H1 (cell line): ENCODE data around the gene RASL10A. TPM values are rescaled to one million over a fixed set of nuclear protein-coding genes. Genes with fewer than 3 reads are reported as not detected.

Source experiments
- CTCF ChIA-PET: fragments of 300-600 bp; sonication (Branson Sonifier 250); formaldehyde crosslinking; loops from one replicate; lab custom pipeline; 2021; ENCODE audit not compliant: partially characterized antibody; lab: Charles Lee
- POLR2A ChIA-PET: fragments of 300-600 bp; sonication (Branson Sonifier 250); formaldehyde crosslinking; loops from one replicate; lab custom pipeline; 2021; ENCODE audit warnings: inconsistent platforms; ENCODE audit not compliant: partially characterized antibody; lab: Charles Lee
- DNase-seq, 2 experiments: peaks; one replicate each; pipeline versions ENCODE4 v3.0.0 to v3.0.0-alpha.2; 2010 to 2022; ENCODE audit warnings: low spot score in 2 of 2, low read depth in 1 of 2, mixed read lengths in 1 of 2
- FAIRE-seq: peaks from 2 replicates; lab custom pipeline; 2011; peaks lifted over from hg19 to GRCh38; lab: Jason Lieb, UNC
- H2AFZ ChIP-seq: 2 replicates; pipeline ENCODE4 v1.8.1; 2012; ENCODE audit warnings: low read length, inconsistent platforms
- H2AK5ac ChIP-seq: 2 replicates; pipeline ENCODE4 v1.6.1; 2013; ENCODE audit warnings: low read depth, low read length
- H2BK120ac ChIP-seq: replicated peaks from 2 replicates; pipeline ENCODE3; 2013; ENCODE audit warnings: low read depth, low read length, inconsistent platforms
- H2BK12ac ChIP-seq: 2 replicates; pipeline ENCODE4 v1.6.1; 2013; ENCODE audit warnings: low read depth, low read length
- H2BK15ac ChIP-seq: 2 replicates; pipeline ENCODE4 v1.6.1; 2013; ENCODE audit warnings: low read length
- H2BK20ac ChIP-seq: 2 replicates; pipeline ENCODE4 v1.6.1; 2013; ENCODE audit warnings: low read length
- H2BK5ac ChIP-seq: 2 replicates; pipeline ENCODE4 v1.6.1; 2013; ENCODE audit warnings: low read depth, low read length
- H3K14ac ChIP-seq: 2 replicates; pipeline ENCODE4 v1.6.1; 2013; ENCODE audit warnings: inconsistent platforms; ENCODE audit not compliant: insufficient read length
- H3K18ac ChIP-seq: 2 replicates; pipeline ENCODE4 v1.6.1; 2013; ENCODE audit warnings: low read length; ENCODE audit errors: extremely low read depth
- H3K23ac ChIP-seq: 2 replicates; pipeline ENCODE4 v1.6.1; 2013; ENCODE audit warnings: inconsistent platforms; ENCODE audit not compliant: insufficient read length
- H3K23me2 ChIP-seq: 2 replicates; pipeline ENCODE4 v1.6.1; 2013; ENCODE audit warnings: low read depth, low read length
- H3K27ac ChIP-seq: 2 replicates; pipeline ENCODE4 v1.6.1; 2011; ENCODE audit warnings: low read depth, low read length, inconsistent platforms
- H3K27me3 ChIP-seq, 4 experiments: replicated peaks in 1 of 4; 1 replicate in 1 of 4; 2 replicates in 3 of 4; pipeline versions ENCODE4 v1.6.1 to v1.8.1; 2011 to 2013; ENCODE audit warnings: low read length in 3 of 4, mild to moderate bottlenecking in 3 of 4, inconsistent platforms in 2 of 4, mixed read lengths in 2 of 4, moderate library complexity in 1 of 4; ENCODE audit not compliant: control insufficient read depth in 3 of 4, insufficient read depth in 3 of 4; ENCODE audit errors: extremely low read depth in 1 of 4
- H3K36me3 ChIP-seq, 4 experiments: 2 replicates each; pipeline versions ENCODE4 v1.6.1 to v1.8.1; 2011 to 2013; ENCODE audit warnings: mild to moderate bottlenecking in 4 of 4, low read length in 3 of 4, moderate library complexity in 2 of 4, control low read depth in 1 of 4, inconsistent platforms in 1 of 4; ENCODE audit not compliant: insufficient read depth in 4 of 4, control insufficient read depth in 2 of 4
- H3K4ac ChIP-seq: replicated peaks from 2 replicates; pipeline ENCODE3; 2013; ENCODE audit warnings: low read length, low read depth, mixed read lengths, inconsistent platforms; ENCODE audit not compliant: insufficient read length
- H3K4me1 ChIP-seq, 4 experiments: replicated peaks in 1 of 4; 1 replicate in 1 of 4; 2 replicates in 3 of 4; pipeline versions ENCODE4 v1.6.1 to v1.8.1; 2011 to 2013; ENCODE audit warnings: low read length in 3 of 4, inconsistent platforms in 2 of 4, mixed read lengths in 1 of 4; ENCODE audit not compliant: insufficient read depth in 4 of 4, control insufficient read depth in 3 of 4
- H3K4me2 ChIP-seq, 2 experiments: 2 replicates each; pipeline versions ENCODE4 v1.6.1 to v1.8.1; 2011 to 2013; ENCODE audit warnings: low read depth in 2 of 2, low read length in 2 of 2, control low read depth in 1 of 2, inconsistent platforms in 1 of 2, mild to moderate bottlenecking in 1 of 2; ENCODE audit not compliant: insufficient read depth in 1 of 2
- H3K4me3 ChIP-seq, 4 experiments: fragments of 200-600, 300-600 bp in 1 of 4; sonication (generic), shearing (Covaris generic), sonication (Bioruptor Twin) in 1 of 4; 2 replicates each; pipeline versions ENCODE4 v1.5.1 to v1.8.1; 2011 to 2016; ENCODE audit warnings: low read length in 4 of 4, low read depth in 3 of 4, control low read depth in 2 of 4, inconsistent platforms in 2 of 4, mild to moderate bottlenecking in 2 of 4, mixed read lengths in 1 of 4, moderate library complexity in 1 of 4; ENCODE audit not compliant: insufficient read depth in 2 of 4; ENCODE audit errors: extremely low read depth in 1 of 4
- H3K56ac ChIP-seq: replicated peaks from 2 replicates; pipeline ENCODE3; 2013; ENCODE audit warnings: low read depth, mild to moderate bottlenecking, mixed read lengths, low read length, inconsistent platforms; ENCODE audit not compliant: insufficient read length
- H3K79me1 ChIP-seq: 2 replicates; pipeline ENCODE4 v1.6.1; 2013; ENCODE audit warnings: low read depth, low read length, control low read depth
- H3K79me2 ChIP-seq, 2 experiments: 2 replicates each; pipeline versions ENCODE4 v1.6.1 to v1.8.1; 2012 to 2013; ENCODE audit warnings: low read length in 2 of 2, mild to moderate bottlenecking in 2 of 2, inconsistent platforms in 1 of 2; ENCODE audit not compliant: insufficient read depth in 2 of 2, control insufficient read depth in 1 of 2
- H3K9ac ChIP-seq, 4 experiments: replicated peaks in 1 of 4; 1 replicate in 1 of 4; 2 replicates in 3 of 4; pipeline versions ENCODE4 v1.6.1 to v1.8.1; 2011 to 2013; ENCODE audit warnings: low read depth in 3 of 4, low read length in 3 of 4, control low read depth in 2 of 4, mild to moderate bottlenecking in 2 of 4, moderate library complexity in 2 of 4, inconsistent platforms in 1 of 4; ENCODE audit errors: extremely low read depth in 1 of 4
- H3K9me3 ChIP-seq, 2 experiments: 2 replicates each; pipeline versions ENCODE4 v1.6.1 to v1.8.1; 2012 to 2013; ENCODE audit warnings: mild to moderate bottlenecking in 2 of 2, moderate library complexity in 2 of 2, control low read depth in 1 of 2, inconsistent platforms in 1 of 2, low read depth in 1 of 2, low read length in 1 of 2, mixed read lengths in 1 of 2; ENCODE audit not compliant: insufficient read depth in 2 of 2
- H4K20me1 ChIP-seq, 2 experiments: replicated peaks in 1 of 2; 2 replicates each; pipeline versions ENCODE3 to v1.8.1; 2011 to 2013; ENCODE audit warnings: inconsistent platforms in 2 of 2, low read length in 2 of 2, mild to moderate bottlenecking in 1 of 2; ENCODE audit not compliant: insufficient read depth in 2 of 2, control insufficient read depth in 1 of 2
- H4K5ac ChIP-seq: 2 replicates; pipeline ENCODE4 v1.6.1; 2013; ENCODE audit warnings: low read length, low read depth, mixed read lengths, inconsistent platforms; ENCODE audit not compliant: insufficient read length
- H4K8ac ChIP-seq: 2 replicates; pipeline ENCODE4 v1.8.0; 2013; ENCODE audit warnings: mild to moderate bottlenecking, moderate library complexity, low read length, inconsistent platforms; ENCODE audit not compliant: insufficient read depth; ENCODE audit errors: extremely low read depth
- H4K91ac ChIP-seq: replicated peaks from 2 replicates; pipeline ENCODE3; 2013; ENCODE audit warnings: low read length, mixed read lengths, inconsistent platforms; ENCODE audit not compliant: insufficient read length
- CTBP2 ChIP-seq: IDR thresholded peaks from 2 replicates; pipeline ENCODE4 v1.7.0; 2011; ENCODE audit warnings: borderline replicate concordance, mild to moderate bottlenecking, moderate library complexity, mixed read lengths, low read length; ENCODE audit not compliant: insufficient read depth, insufficient read length
- PHF8 ChIP-seq: fragments of 200-600 bp; sonication (generic); conservative IDR thresholded peaks from 2 replicates; pipeline ENCODE4 v1.7.1; 2012; ENCODE audit warnings: low read depth, mild to moderate bottlenecking, inconsistent platforms, low read length, moderate library complexity
- RXRA ChIP-seq: IDR thresholded peaks from 2 replicates; pipeline ENCODE4 v1.6.1; 2011; ENCODE audit warnings: low read depth, mild to moderate bottlenecking, low read length, moderate library complexity; ENCODE audit not compliant: insufficient read depth
- WGBS, 2 experiments: shearing (Covaris generic) in 1 of 2; methylation state at CpG; one replicate each; pipeline versions ENCODE4 v1.1.6 to v1.1.7; 2013 to 2015; ENCODE audit warnings: low lambda C conversion rate in 2 of 2, mixed read lengths in 2 of 2, inconsistent platforms in 1 of 2, low coverage in 1 of 2, missing lambda C conversion rate in 1 of 2; ENCODE audit not compliant: insufficient replicate concordance in 2 of 2, insufficient coverage in 1 of 2, insufficient read length in 1 of 2; ENCODE audit errors: extremely low coverage in 1 of 2, missing lambda C conversion rate in 1 of 2; 5-methylcytosine and 5-hydroxymethylcytosine counted together
- polyA plus RNA-seq, 7 experiments: library from polyadenylated mRNA; depleted of rRNA in 3 of 7; stranded (reverse) in 5 of 7; unstranded in 2 of 7; fragments of >200 nt in 5 of 7; fragments of 200-250 nt in 2 of 7; gene quantifications; 1 replicate in 5 of 7; 2 replicates in 1 of 7; 4 replicates in 1 of 7; pipeline versions ENCODE4 v1.2.1 to v1.2.3, GENCODE V29; 2011 to 2013; ENCODE audit warnings: missing spikeins in 2 of 7, mixed read lengths in 2 of 7
- total RNA-seq: library from RNA; stranded (reverse); fragmentation: NEBNext Ultra II Directional; extraction: Animal tissue kit (Norgen Biotek cat#: 25700); gene quantifications from 2 replicates; pipeline ENCODE4 v1.2.1, GENCODE V29; 2021

Gene RASL10A
- total and polyA plus RNA-seq, 2 of the 8 experiments (the other 6 are each of a cell fraction or from before 2014, with no cell fraction given): 1.1 to 1.5 TPM

GRCh38 chr22:29340566-29340965, 25.1 kb upstream of the RASL10A start:
- Histone ChIP-seq H2AFZ (no peak overlapping the region), H2AK5ac (no peak overlapping the region), H3K4ac (no peak overlapping the region), H3K79me1 (no peaks in the 10 kb centered on the region), H3K27me3 (no peaks in the 10 kb centered on the region), H3K23ac (no peak overlapping the region), H4K8ac (no peak overlapping the region), H2BK5ac (no peak overlapping the region), H3K14ac (no peak overlapping the region), H4K91ac (no peak overlapping the region), H3K36me3 (peaks cover 7 to 37% (median 19%) of the 10 kb centered on the region in 4 experiments; a peak in 7 of 8 replicates), H3K9me3 (no peaks in the 10 kb centered on the region), H3K56ac (no peak overlapping the region), H3K23me2 (no peaks in the 10 kb centered on the region), H2BK15ac (no peak overlapping the region), H3K4me3 (no peak overlapping the region), H2BK12ac (no peak overlapping the region), H4K5ac (no peak overlapping the region), H3K79me2 (no peaks in the 10 kb centered on the region), H4K20me1 (peaks cover 1 to 11% of the 10 kb centered on the region in 2 experiments), H3K9ac (no peak overlapping the region), H3K27ac (no peak overlapping the region), H3K18ac (no peak overlapping the region), H3K4me1 (no peaks in the 10 kb centered on the region), H2BK20ac (no peak overlapping the region), H3K4me2 (no peak overlapping the region), H2BK120ac (no peak overlapping the region)
- FAIRE-seq (no peak), DNase-seq (no peak)
- TF ChIP-seq RXRA (no peak), CTBP2 (no peak), PHF8 (no peak)
- WGBS, 2 experiments: 89% methylated on average over 8 of the region's 8 CpGs; no CpG with 5 or more reads in 1 of the 2 experiments
- ChIA-PET POLR2A (no interaction called here), CTCF (interaction anchor here (0.7 to 1.6 kb wide), 3 partner anchors 10 to 14 kb away, joined by 3 to 5 read pairs (median 3); no protein-coding TSS in a partner anchor)
